Astrocyte of the spinal cord (primary cell): Measurements from ENCODE around the gene PLEKHM2.

Experiments
- DNase-seq: peaks from one replicate; pipeline ENCODE4 v3.0.0; 2011; ENCODE audit warnings: low read depth, low spot score
- H3K4me3 ChIP-seq: 2 replicates; pipeline ENCODE4 v1.5.1; 2011; ENCODE audit warnings: low read depth, mild to moderate bottlenecking, low read length, moderate library complexity
- CTCF ChIP-seq: IDR thresholded peaks from 2 replicates; pipeline ENCODE4 v1.5.1; 2012; ENCODE audit warnings: low read depth, mild to moderate bottlenecking, low read length, inconsistent platforms
- in situ Hi-C: cut with HindIII; loops from 2 replicates; pipeline ENCODE4 v1.10.0; 2017; ENCODE audit warnings: low sequenced_read_pairs

PLEKHM2 gene

GRCh38 chr1:15744122-15744679 is 60.1 kb downstream of the PLEKHM2 start:
- DNase-seq, result no peak
- TF ChIP-seq CTCF, result no peak
- in situ Hi-C loops, result no loop called here
- no peak overlapping the region for H3K4me3 ChIP-seq

- no peak for TF ChIP-seq CTCF
- no peak overlapping the region for H3K4me3 ChIP-seq
- in situ Hi-C loops, result no loop called here
- DNase-seq, result no peak
Measured at GRCh38 chr1:15747378-15747777, 63.3 kb downstream of the PLEKHM2 start.

GRCh38 chr1:15748264-15748663 is 64.1 kb downstream of the PLEKHM2 start:
- TF ChIP-seq CTCF, result no peak
- no peak for DNase-seq
- H3K4me3 ChIP-seq, result no peak overlapping the region
- in situ Hi-C loops, result no loop called here

- in situ Hi-C loops, result no loop called here
- H3K4me3 ChIP-seq, result no peak overlapping the region
- no peak for TF ChIP-seq CTCF
- DNase-seq, result no peak
Measured at GRCh38 chr1:15748690-15749398, 64.7 kb downstream of the PLEKHM2 start.

GRCh38 chr1:15749399-15750291 is 65.5 kb downstream of the PLEKHM2 start:
- in situ Hi-C loops, result no loop called here
- no peak for DNase-seq
- no peak for TF ChIP-seq CTCF
- no peak overlapping the region for H3K4me3 ChIP-seq

GRCh38 chr1:15750924-15751323 is 66.8 kb downstream of the PLEKHM2 start:
- TF ChIP-seq CTCF, result no peak
- H3K4me3 ChIP-seq, result no peak overlapping the region
- in situ Hi-C loops, result no loop called here
- DNase-seq, result no peak
